ENCODE measurements around the gene OR13H1. TPM values are rescaled to one million over a fixed set of nuclear protein-coding genes. Genes with fewer than 3 reads are reported as not detected.

Gene OR13H1
- total RNA-seq, 1 donor from 2014 or later, result not detected

DNA sequence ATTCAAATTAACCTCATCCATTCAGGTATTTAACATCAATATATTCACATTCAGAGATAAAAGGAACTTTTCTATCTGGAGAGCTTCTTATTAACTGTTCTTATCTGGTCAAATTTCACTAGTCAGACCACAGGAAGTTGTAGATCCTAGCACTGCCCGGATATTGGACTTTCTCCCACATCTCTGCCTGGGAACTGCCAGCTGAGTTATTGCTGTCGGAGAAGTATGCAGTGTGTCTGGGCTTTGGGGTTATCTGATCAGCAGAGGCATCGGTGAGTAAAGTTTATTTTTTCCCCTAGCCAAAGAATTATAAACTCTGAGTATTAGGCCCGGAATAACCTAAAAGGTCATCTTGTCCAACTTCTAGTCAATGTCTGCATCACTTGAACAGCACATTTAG lies 45.1 kb downstream of the OR13H1 start:
- DNase-seq (ENCODE audit: extremely low spot score in 2 of 2), result no peak
- Histone ChIP-seq H3K27ac (no peak overlapping the region), H3K27me3 (no peaks in the 10 kb centered on the region), H3K36me3 (no peaks in the 10 kb centered on the region), H3K4me1 (no peaks in the 10 kb centered on the region), H3K4me3 (no peak overlapping the region), H3K9me3 (no peaks in the 10 kb centered on the region)
- intact Hi-C loops (cut with DNase I), result no loop called here
- no peak for TF ChIP-seq CTCF (IDR thresholded peaks at IDR 0.05)
